ENCODE results near the gene GLDN.
A peak's percentile ranks its signal among the peaks of the same experiment; 100 is the strongest.

Gene GLDN

GRCh38 chr15:51335538-51336410 is 5.7 kb upstream of the GLDN start:
- ATAC-seq (no peak), DNase-seq (no peak)
- Mint-ChIP-seq H3K4me3 (no peak overlapping the region), H3K9me3 (no peaks in the 10 kb centered on the region), H3K4me1 (no peaks in the 10 kb centered on the region), H3K27ac (no peak overlapping the region), H3K27me3 (peaks cover 14% of the 10 kb centered on the region)

GRCh38 chr15:51338496-51338895 is 3.0 kb upstream of the GLDN start, which contains the start of gene CYP19A1:
CYP19A1 (minus strand) TSS chr15:51338596; CDS start chr15:51242912, 95,684 bp downstream.
- H3K27ac Mint-ChIP-seq, result no peak within 1 kb of the TSS
- no peak for ATAC-seq
- no peaks in the 10 kb centered on the region for H3K4me1 Mint-ChIP-seq
- no peaks in the 10 kb centered on the region for H3K9me3 Mint-ChIP-seq
- DNase-seq, result no peak
- no peak within 1 kb of the TSS for H3K4me3 Mint-ChIP-seq
- peaks cover 36% of the 10 kb centered on the region for H3K27me3 Mint-ChIP-seq

GRCh38 chr15:51342227-51342999 is 958 bp downstream of the GLDN start:
- Mint-ChIP-seq H3K9me3 (no peaks in the 10 kb centered on the region), H3K27me3 (peaks cover 36% of the 10 kb centered on the region), H3K4me1 (no peaks in the 10 kb centered on the region), H3K27ac (no peak overlapping the region), H3K4me3 (no peak overlapping the region)
- ATAC-seq (no peak), DNase-seq (no peak)

GRCh38 chr15:51343466-51343865 is 2.0 kb downstream of the GLDN start:
- H3K4me1 Mint-ChIP-seq, result no peaks in the 10 kb centered on the region
- ATAC-seq, result no peak

GRCh38 chr15:51346136-51346535 is 4.7 kb downstream of the GLDN start:
- DNase-seq (no peak), ATAC-seq (no peak)
- H3K27ac Mint-ChIP-seq, result no peak overlapping the region
- no peak overlapping the region for H3K4me3 Mint-ChIP-seq
- H3K27me3 Mint-ChIP-seq, result peaks cover 19% of the 10 kb centered on the region
- no peaks in the 10 kb centered on the region for H3K4me1 Mint-ChIP-seq
- H3K9me3 Mint-ChIP-seq, result no peaks in the 10 kb centered on the region

More at GRCh38 chr15:51343466-51343865, 2.0 kb downstream of the GLDN start:
- Mint-ChIP-seq H3K9me3 (no peaks in the 10 kb centered on the region), H3K4me3 (no peak overlapping the region), H3K27ac (no peak overlapping the region), H3K27me3 (peaks cover 36% of the 10 kb centered on the region)
- DNase-seq, result no peak

- ATAC-seq, result no peak
- Mint-ChIP-seq H3K27me3 (peaks cover 10% of the 10 kb centered on the region), H3K4me3 (no peak overlapping the region), H3K4me1 (no peaks in the 10 kb centered on the region), H3K27ac (no peak overlapping the region), H3K9me3 (no peaks in the 10 kb centered on the region)
- DNase-seq, result no peak
These were observed 7.2 kb downstream of the GLDN start for GRCh38 chr15:51348688-51349087.

GRCh38 chr15:51349156-51349844 is 7.8 kb downstream of the GLDN start:
- no peaks in the 10 kb centered on the region for H3K4me1 Mint-ChIP-seq
- ATAC-seq (no peak), DNase-seq (no peak)
- H3K9me3 Mint-ChIP-seq, result no peaks in the 10 kb centered on the region
- H3K27ac Mint-ChIP-seq, result no peak overlapping the region
- peaks cover 16% of the 10 kb centered on the region for H3K27me3 Mint-ChIP-seq
- no peak overlapping the region for H3K4me3 Mint-ChIP-seq

- no peak for DNase-seq
- Mint-ChIP-seq H3K9me3 (no peaks in the 10 kb centered on the region), H3K4me1 (no peaks in the 10 kb centered on the region), H3K27me3 (peaks cover 24% of the 10 kb centered on the region), H3K27ac (peak overlapping the region in 1 of 2 donors; percentile 14), H3K4me3 (no peak overlapping the region)
- ATAC-seq, result no peak
These were observed 9.3 kb downstream of the GLDN start for GRCh38 chr15:51350723-51351122.

GRCh38 chr15:51353976-51354375 is 12.5 kb downstream of the GLDN start:
- ATAC-seq (no peak), DNase-seq (no peak)
- Mint-ChIP-seq H3K27me3 (peaks cover 24% of the 10 kb centered on the region), H3K4me1 (no peaks in the 10 kb centered on the region), H3K4me3 (no peak overlapping the region), H3K9me3 (no peaks in the 10 kb centered on the region), H3K27ac (no peak overlapping the region)

- Mint-ChIP-seq H3K9me3 (no peaks in the 10 kb centered on the region), H3K4me1 (no peaks in the 10 kb centered on the region)
These were observed 13.6 kb downstream of the GLDN start for GRCh38 chr15:51355096-51355495.

GRCh38 chr15:51356147-51356546 is 14.7 kb downstream of the GLDN start:
- Mint-ChIP-seq H3K4me1 (no peaks in the 10 kb centered on the region), H3K27me3 (peaks cover 24% of the 10 kb centered on the region), H3K4me3 (no peak overlapping the region), H3K27ac (no peak overlapping the region), H3K9me3 (no peaks in the 10 kb centered on the region)
- DNase-seq (no peak), ATAC-seq (no peak)

More at GRCh38 chr15:51355096-51355495, 13.6 kb downstream of the GLDN start:
- H3K27ac Mint-ChIP-seq, result no peak overlapping the region
- DNase-seq (no peak), ATAC-seq (no peak)
- no peak overlapping the region for H3K4me3 Mint-ChIP-seq
- H3K27me3 Mint-ChIP-seq, result peaks cover 24% of the 10 kb centered on the region

- Mint-ChIP-seq H3K27ac (no peak overlapping the region), H3K27me3 (peaks cover 24% of the 10 kb centered on the region), H3K4me1 (no peaks in the 10 kb centered on the region), H3K4me3 (no peak overlapping the region), H3K9me3 (no peaks in the 10 kb centered on the region)
- DNase-seq, result no peak
- no peak for ATAC-seq
These were observed 15.5 kb downstream of the GLDN start for GRCh38 chr15:51356983-51357382.

GRCh38 chr15:51359981-51360380 is 18.5 kb downstream of the GLDN start:
- Mint-ChIP-seq H3K27me3 (peaks cover under 1% of the 10 kb centered on the region), H3K9me3 (no peaks in the 10 kb centered on the region), H3K4me3 (no peak overlapping the region), H3K4me1 (no peaks in the 10 kb centered on the region), H3K27ac (no peak overlapping the region)
- DNase-seq (no peak), ATAC-seq (no peak)

GRCh38 chr15:51363383-51363782 is 21.9 kb downstream of the GLDN start:
- H3K4me3 Mint-ChIP-seq, result no peak overlapping the region
- H3K9me3 Mint-ChIP-seq, result no peaks in the 10 kb centered on the region
- ATAC-seq (no peak), DNase-seq (no peak)
- no peaks in the 10 kb centered on the region for H3K4me1 Mint-ChIP-seq
- H3K27me3 Mint-ChIP-seq, result peaks cover 6% of the 10 kb centered on the region
- no peak overlapping the region for H3K27ac Mint-ChIP-seq

GRCh38 chr15:51365417-51365816 is 24.0 kb downstream of the GLDN start:
- Mint-ChIP-seq H3K4me3 (no peak overlapping the region), H3K27me3 (peaks cover 6% of the 10 kb centered on the region), H3K27ac (no peak overlapping the region), H3K9me3 (no peaks in the 10 kb centered on the region), H3K4me1 (no peaks in the 10 kb centered on the region)
- DNase-seq (no peak), ATAC-seq (no peak)
